A549 treated with dexamethasone at 1 μM for 4 hours (cell line): ENCODE data around the gene MUCL1. TPM values are rescaled to one million over a fixed set of nuclear protein-coding genes. Genes with fewer than 3 reads are reported as not detected.

Source experiments
- total RNA-seq: library from RNA; stranded (reverse); fragments of 200-300 nt; extraction: Qiagen RNA extraction; gene quantifications from 5 replicates; pipeline ENCODE4 v1.2.3, GENCODE V29; 2022

Gene MUCL1
- not detected in 5 replicates for total RNA-seq

GRCh38 chr12:54853933-54854538, at the start of gene MUCL1:
Gene MUCL1 (plus strand): TSS chr12:54854516. CDS start chr12:54854583, 67 bp downstream.

Other genes with a start within 250 kb of the MUCL1 start
- gene LACRT, start 219.6 kb upstream of the MUCL1 start, total RNA-seq: not detected in 5 replicates
- gene DCD, start 206.2 kb upstream of the MUCL1 start, total RNA-seq: not detected in 5 replicates
- gene TESPA1, start 130.2 kb downstream of the MUCL1 start, total RNA-seq: not detected in 5 replicates
- gene NEUROD4, start 165.5 kb downstream of the MUCL1 start, total RNA-seq: 0.03 TPM in 1 of 5 replicates, not detected in the others